Stimulated activated CD8-positive, alpha-beta memory T cell treated with anti-CD3 and anti-CD28 coated beads, Interleukin-2, amount 100 ng/mL, for 48 hours (primary cell): Measurements from ENCODE around the gene PTPRM.

Experiments
- DNase-seq, 2 donors: peaks; one replicate each; pipeline ENCODE4 v3.0.0-alpha.2; 2020; ENCODE audit warnings: low read depth in 2 of 2

PTPRM gene

GRCh38 chr18:8003878-8004675 is 437.0 kb downstream of the PTPRM start:
- DNase-seq: no peak

GRCh38 chr18:8004792-8005191 is 437.7 kb downstream of the PTPRM start:
- no peak for DNase-seq

- DNase-seq: no peak
These were observed 438.9 kb downstream of the PTPRM start for GRCh38 chr18:8005870-8006569.

GRCh38 chr18:8006979-8007378 is 439.9 kb downstream of the PTPRM start:
- no peak for DNase-seq

- no peak for DNase-seq
These were observed 440.9 kb downstream of the PTPRM start for GRCh38 chr18:8008033-8008432.

- no peak for DNase-seq
These were observed 444.2 kb downstream of the PTPRM start for GRCh38 chr18:8011361-8011760.

GRCh38 chr18:8011906-8012305 is 444.8 kb downstream of the PTPRM start:
- no peak for DNase-seq

- DNase-seq: no peak
These were observed 451.7 kb downstream of the PTPRM start for GRCh38 chr18:8018701-8019331.

GRCh38 chr18:8019600-8019999 is 452.5 kb downstream of the PTPRM start:
- no peak for DNase-seq

GRCh38 chr18:8020132-8020846 is 453.2 kb downstream of the PTPRM start:
- DNase-seq: no peak

GRCh38 chr18:8029061-8029460 is 461.9 kb downstream of the PTPRM start:
- no peak for DNase-seq

GRCh38 chr18:8029731-8030130 is 462.6 kb downstream of the PTPRM start:
- no peak for DNase-seq

GRCh38 chr18:8030201-8030600 is 463.1 kb downstream of the PTPRM start:
- DNase-seq: no peak

GRCh38 chr18:8031496-8031895 is 464.4 kb downstream of the PTPRM start:
- DNase-seq: no peak

- DNase-seq: no peak
These were observed 467.6 kb downstream of the PTPRM start for GRCh38 chr18:8034674-8035073.

GRCh38 chr18:8036551-8036950 is 469.4 kb downstream of the PTPRM start:
- DNase-seq: no peak

GRCh38 chr18:8037296-8037695 is 470.2 kb downstream of the PTPRM start:
- no peak for DNase-seq

GRCh38 chr18:8040021-8040420 is 472.9 kb downstream of the PTPRM start:
- DNase-seq: no peak

- no peak for DNase-seq
These were observed 474.5 kb downstream of the PTPRM start for GRCh38 chr18:8041526-8042111.

GRCh38 chr18:8044004-8044403 is 476.9 kb downstream of the PTPRM start:
- no peak for DNase-seq

GRCh38 chr18:8045160-8045883 is 478.2 kb downstream of the PTPRM start:
- no peak for DNase-seq
